Vagina (tissue), 2 donors: ENCODE data around the gene HADHB.
"Not testable (repeated sequence)": the region's sequence is repeated elsewhere in the genome, so short reads cannot be mapped to it uniquely, and the experiment has no call there.

Source experiments
- POLR2A ChIP-seq, 2 donors: fragments of 450-650 bp; IDR thresholded peaks; one replicate each; pipeline ENCODE4 v1.6.1; 2017; ENCODE audit warnings: antibody characterized with exemption in 2 of 2, mild to moderate bottlenecking in 2 of 2, moderate library complexity in 2 of 2
- POLR2AphosphoS5 ChIP-seq, 2 donors: sonication (generic); formaldehyde crosslinking; IDR thresholded peaks; one replicate each; pipeline ENCODE4 v1.9.0; 2017; ENCODE audit warnings: antibody characterized with exemption in 2 of 2, mild to moderate bottlenecking in 2 of 2, low read depth in 1 of 2; ENCODE audit not compliant: insufficient read depth in 1 of 2
- TF ChIP-seq, protein P1 (sequence below), 3 experiments: fragments of 450-650 bp in 2 of 3; fragments of 200-600 bp in 1 of 3; sonication (generic) in 1 of 3; IDR thresholded peaks; one replicate each; pipeline ENCODE4 v1.5.1; 2017 to 2019; ENCODE audit warnings: antibody characterized with exemption in 3 of 3, mild to moderate bottlenecking in 2 of 3, moderate library complexity in 2 of 3

DNA sequence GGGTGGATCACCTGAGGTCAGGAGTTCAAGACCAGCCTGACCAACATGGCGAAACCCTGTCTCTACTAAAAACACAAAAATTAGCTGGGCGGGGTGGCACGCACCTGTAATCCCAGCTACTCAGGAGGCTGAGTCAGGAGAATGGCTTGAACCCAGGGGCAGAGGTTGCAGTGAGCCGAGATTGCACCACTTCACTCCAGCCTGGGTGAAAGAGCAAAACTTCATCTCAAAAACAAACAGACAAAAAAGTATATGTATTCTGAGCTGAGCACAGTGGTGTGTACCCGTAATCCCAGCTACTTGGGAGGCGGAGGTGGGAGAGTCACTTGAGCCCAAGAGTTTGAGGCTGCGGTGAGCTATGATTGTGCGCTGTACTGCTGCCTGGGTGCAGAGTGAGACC lies 86.6 kb downstream of the HADHB start:
- TF ChIP-seq, protein P1, sequence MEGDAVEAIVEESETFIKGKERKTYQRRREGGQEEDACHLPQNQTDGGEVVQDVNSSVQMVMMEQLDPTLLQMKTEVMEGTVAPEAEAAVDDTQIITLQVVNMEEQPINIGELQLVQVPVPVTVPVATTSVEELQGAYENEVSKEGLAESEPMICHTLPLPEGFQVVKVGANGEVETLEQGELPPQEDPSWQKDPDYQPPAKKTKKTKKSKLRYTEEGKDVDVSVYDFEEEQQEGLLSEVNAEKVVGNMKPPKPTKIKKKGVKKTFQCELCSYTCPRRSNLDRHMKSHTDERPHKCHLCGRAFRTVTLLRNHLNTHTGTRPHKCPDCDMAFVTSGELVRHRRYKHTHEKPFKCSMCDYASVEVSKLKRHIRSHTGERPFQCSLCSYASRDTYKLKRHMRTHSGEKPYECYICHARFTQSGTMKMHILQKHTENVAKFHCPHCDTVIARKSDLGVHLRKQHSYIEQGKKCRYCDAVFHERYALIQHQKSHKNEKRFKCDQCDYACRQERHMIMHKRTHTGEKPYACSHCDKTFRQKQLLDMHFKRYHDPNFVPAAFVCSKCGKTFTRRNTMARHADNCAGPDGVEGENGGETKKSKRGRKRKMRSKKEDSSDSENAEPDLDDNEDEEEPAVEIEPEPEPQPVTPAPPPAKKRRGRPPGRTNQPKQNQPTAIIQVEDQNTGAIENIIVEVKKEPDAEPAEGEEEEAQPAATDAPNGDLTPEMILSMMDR (IDR thresholded peaks at IDR 0.05): not testable (repeated sequence)
- not testable (repeated sequence) for TF ChIP-seq POLR2A (IDR thresholded peaks at IDR 0.05); POLR2AphosphoS5 (IDR thresholded peaks at IDR 0.05; ENCODE audit: insufficient read depth in 1 of 2, low read depth in 1 of 2)
